ENCODE measurements around the gene ACTR2. TPM values are rescaled to one million over a fixed set of nuclear protein-coding genes. Genes with fewer than 3 reads are reported as not detected.

ACTR2 gene
- total and polyA plus RNA-seq, 3 donors from 2014 or later, result 49.2 to 80.1 (median 56.6) TPM

DNA sequence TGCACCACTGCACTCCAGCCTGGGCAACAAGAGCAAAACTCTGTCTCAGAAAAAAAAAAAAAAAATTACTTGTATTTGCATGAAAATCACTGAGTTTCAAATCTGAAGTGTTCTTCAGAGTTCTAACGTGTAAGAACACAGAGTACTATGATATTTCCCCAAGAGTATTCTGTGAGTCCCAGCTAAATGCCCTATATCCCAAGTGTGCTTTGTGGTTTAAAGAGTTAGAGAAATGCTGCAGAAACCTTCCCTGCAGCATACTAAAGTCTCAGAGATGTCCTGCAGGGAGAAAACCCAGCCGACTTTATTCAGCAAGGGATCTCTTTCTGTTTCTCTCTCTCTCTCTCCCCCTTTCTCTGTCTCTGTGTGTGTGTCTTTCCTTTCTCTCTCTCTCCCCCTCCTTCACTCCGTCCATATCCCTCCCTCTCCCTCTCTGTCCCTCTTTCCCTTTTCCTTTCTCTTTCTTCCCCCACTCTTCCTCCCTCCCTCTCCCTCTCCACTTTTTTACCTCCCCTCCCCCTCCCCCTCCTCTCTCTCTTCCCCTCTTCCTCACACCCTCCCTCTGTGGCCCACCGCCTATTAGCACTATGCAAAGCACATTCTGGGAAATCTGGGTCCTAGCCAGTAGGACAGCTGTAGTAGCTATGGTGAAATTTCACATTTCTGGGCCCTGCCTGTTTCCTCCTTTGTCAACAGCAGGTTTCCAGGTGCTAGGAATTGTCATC is 54.2 kb downstream of the ACTR2 start:
- peaks cover 18% of the 10 kb centered on the region for H3K4me1 ChIP-seq
- DNase-seq, result peak; percentile 37

DNA sequence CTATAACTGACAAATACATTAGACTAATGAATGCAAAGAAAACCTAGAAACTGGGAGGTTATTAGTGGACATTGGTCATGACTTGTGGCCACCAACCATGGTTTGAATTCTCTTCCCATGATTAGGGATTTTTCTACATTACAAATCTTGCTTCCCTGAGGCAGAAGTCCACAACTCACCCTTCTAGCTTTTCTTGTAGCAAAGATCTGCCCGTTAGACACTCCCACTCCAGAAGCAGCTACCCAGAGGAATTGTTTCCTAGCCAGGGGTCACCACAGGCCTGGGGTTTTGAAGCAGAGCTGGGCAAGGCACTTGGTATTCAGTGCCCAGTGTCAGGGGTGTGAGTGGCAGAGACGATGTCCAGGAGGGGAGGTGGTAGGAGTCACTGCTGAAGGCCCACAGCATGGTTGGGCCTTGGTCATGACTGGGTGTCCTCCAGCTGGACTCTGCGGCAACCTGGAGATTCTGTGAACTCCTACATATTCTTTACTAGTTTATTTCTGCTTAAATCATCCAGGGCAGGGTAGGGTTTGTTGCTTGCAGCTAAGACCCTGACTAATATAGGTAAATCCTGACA is 54.9 kb downstream of the ACTR2 start:
- 60 to 71% methylated on average over 2 to 3 of the region's 3 CpGs for WGBS, 2 donors
- Histone ChIP-seq H3K27ac (no peak overlapping the region), H3K36me3 (ENCODE audit: low read depth, missing control alignments) (no peaks in the 10 kb centered on the region), H3K27me3 (no peaks in the 10 kb centered on the region), H3K4me3 (no peak overlapping the region), H3K4me1 (peaks cover 17% of the 10 kb centered on the region), H3K9me3 (no peaks in the 10 kb centered on the region)
- no peak for DNase-seq
- TF ChIP-seq, protein P1, sequence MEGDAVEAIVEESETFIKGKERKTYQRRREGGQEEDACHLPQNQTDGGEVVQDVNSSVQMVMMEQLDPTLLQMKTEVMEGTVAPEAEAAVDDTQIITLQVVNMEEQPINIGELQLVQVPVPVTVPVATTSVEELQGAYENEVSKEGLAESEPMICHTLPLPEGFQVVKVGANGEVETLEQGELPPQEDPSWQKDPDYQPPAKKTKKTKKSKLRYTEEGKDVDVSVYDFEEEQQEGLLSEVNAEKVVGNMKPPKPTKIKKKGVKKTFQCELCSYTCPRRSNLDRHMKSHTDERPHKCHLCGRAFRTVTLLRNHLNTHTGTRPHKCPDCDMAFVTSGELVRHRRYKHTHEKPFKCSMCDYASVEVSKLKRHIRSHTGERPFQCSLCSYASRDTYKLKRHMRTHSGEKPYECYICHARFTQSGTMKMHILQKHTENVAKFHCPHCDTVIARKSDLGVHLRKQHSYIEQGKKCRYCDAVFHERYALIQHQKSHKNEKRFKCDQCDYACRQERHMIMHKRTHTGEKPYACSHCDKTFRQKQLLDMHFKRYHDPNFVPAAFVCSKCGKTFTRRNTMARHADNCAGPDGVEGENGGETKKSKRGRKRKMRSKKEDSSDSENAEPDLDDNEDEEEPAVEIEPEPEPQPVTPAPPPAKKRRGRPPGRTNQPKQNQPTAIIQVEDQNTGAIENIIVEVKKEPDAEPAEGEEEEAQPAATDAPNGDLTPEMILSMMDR (IDR thresholded peaks at IDR 0.05), result no peak
- intact Hi-C loops (cut with DNase I; ENCODE audit: low total_unique reads), result no loop called here

More for the DNA sequence above, 54.2 kb downstream of the ACTR2 start:
- intact Hi-C loops (cut with DNase I; ENCODE audit: low total_unique reads), result no loop called here
- H3K4me3 ChIP-seq, result no peak overlapping the region
- no peaks in the 10 kb centered on the region for H3K27me3 ChIP-seq
- H3K36me3 ChIP-seq (ENCODE audit: low read depth, missing control alignments), result no peaks in the 10 kb centered on the region
- H3K27ac ChIP-seq, result no peak overlapping the region
- WGBS, 2 donors, result 34 to 38% methylated on average over 4 of the region's 4 CpGs
- no peak for TF ChIP-seq POLR2A (IDR thresholded peaks at IDR 0.05)
- TF ChIP-seq, protein P1 (IDR thresholded peaks at IDR 0.05), result no peak
- H3K9me3 ChIP-seq, result no peaks in the 10 kb centered on the region

DNA sequence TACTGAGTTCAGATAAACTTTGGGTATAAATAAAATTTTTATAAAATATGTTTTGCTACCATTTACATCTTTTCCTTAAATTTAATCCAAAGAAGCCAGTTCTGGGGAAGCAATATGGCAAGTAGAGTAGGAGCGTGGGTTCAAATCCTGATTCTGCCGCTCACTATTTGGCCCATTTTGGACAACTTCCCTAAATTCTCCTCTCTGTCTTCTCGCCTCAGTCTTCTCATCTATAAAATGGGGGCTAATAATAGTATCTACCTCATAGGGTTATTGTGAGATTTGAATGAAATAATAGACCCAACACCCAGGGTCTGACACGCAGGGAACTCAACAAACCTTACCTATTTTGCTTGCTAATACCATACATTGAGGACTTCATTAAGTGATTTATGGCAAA is 59.7 kb downstream of the ACTR2 start:
- no peaks in the 10 kb centered on the region for H3K36me3 ChIP-seq (ENCODE audit: low read depth, missing control alignments)
- H3K9me3 ChIP-seq, result no peaks in the 10 kb centered on the region
- 93 to 95% methylated on average over 4 of the region's 4 CpGs for WGBS, 2 donors
- no peaks in the 10 kb centered on the region for H3K27me3 ChIP-seq
- H3K4me3 ChIP-seq, result no peak overlapping the region
- no peak for DNase-seq
- no peak overlapping the region for H3K27ac ChIP-seq
- intact Hi-C loops (cut with DNase I; ENCODE audit: low total_unique reads), result no loop called here
- peaks cover 4% of the 10 kb centered on the region for H3K4me1 ChIP-seq
- TF ChIP-seq, protein P1 (IDR thresholded peaks at IDR 0.05), result no peak
- TF ChIP-seq POLR2A (IDR thresholded peaks at IDR 0.05), result no peak

DNA sequence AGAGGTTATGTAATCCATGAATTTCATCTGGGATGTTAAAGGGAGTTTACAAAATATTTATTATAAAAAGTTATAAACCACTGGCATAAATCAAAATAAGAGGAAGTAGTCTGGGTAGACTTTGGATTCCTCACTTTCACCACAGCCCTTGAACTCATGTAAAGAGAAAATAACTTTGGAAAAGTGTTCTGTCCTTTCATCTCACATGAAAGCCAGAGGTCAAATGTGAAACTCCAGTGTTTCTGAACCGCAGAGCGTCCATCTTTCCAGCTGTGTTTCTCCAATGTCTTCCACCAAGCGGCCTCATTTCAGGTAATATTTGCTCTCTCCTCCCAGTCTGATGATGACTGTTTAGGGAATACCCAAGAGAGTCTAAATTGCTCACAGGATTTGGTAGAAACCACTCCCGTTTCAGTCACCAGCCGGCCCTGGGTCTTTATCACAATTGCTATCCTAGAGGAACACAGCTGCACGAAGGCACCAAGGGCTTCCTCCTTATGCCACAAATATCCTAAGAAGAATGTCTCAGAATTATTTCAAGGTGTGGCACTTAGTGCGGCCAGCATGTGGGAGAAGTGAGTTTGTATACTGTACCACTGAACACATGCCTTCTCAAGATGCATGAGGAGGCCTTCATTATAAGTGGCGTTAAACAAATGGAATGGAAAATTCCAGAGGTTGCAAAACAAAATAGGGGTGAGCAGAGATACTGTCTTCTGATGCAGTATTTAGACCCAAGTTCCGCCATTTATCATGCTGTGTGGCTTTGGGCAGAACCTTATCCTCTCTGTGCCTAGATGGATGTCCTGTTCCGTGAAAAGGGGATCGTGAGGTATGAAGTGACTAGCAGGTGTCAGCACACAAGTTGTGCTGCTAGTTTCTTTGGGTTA is 63.8 kb downstream of the ACTR2 start:
- TF ChIP-seq, protein P1 (IDR thresholded peaks at IDR 0.05), result no peak
- TF ChIP-seq POLR2A (IDR thresholded peaks at IDR 0.05), result no peak
- 90 to 93% methylated on average over 11 of the region's 11 CpGs for WGBS, 2 donors
- no peaks in the 10 kb centered on the region for H3K9me3 ChIP-seq

More for the DNA sequence above, 63.8 kb downstream of the ACTR2 start:
- no peak for DNase-seq
- Histone ChIP-seq H3K4me1 (peaks cover 8% of the 10 kb centered on the region), H3K4me3 (no peak overlapping the region), H3K27me3 (no peaks in the 10 kb centered on the region), H3K36me3 (ENCODE audit: low read depth, missing control alignments) (no peaks in the 10 kb centered on the region), H3K27ac (no peak overlapping the region)
- intact Hi-C loops (cut with DNase I; ENCODE audit: low total_unique reads), result no loop called here
